Caco-2 (cell line): ENCODE results near the gene SLC2A9. TPM values are rescaled to one million over a fixed set of nuclear protein-coding genes. Genes with fewer than 3 reads are reported as not detected.

Experiments used
- BruUV-seq: library from RNA; stranded (reverse); fragments of 400-500 nt; replicated peaks from 2 replicates; lab custom pipeline; 2021; lab: Mats Ljungman, UMichigan
- CTCF ChIA-PET: fragments of 300-600 bp; sonication (Branson Sonifier 250); formaldehyde crosslinking; loops from one replicate; lab custom pipeline; 2022; ENCODE audit warnings: antibody characterized with exemption; lab: Charles Lee
- POLR2A ChIA-PET: fragments of 300-600 bp; sonication (Branson Sonifier 250); formaldehyde crosslinking; loops from one replicate; lab custom pipeline; 2022; ENCODE audit warnings: antibody characterized with exemption; lab: Charles Lee
- DNase-seq, 2 experiments: peaks; one replicate each; pipeline versions ENCODE4 v3.0.0 to v3.0.0-alpha.2; 2020 to 2022
- H3K27me3 ChIP-seq: replicated peaks from 2 replicates; pipeline ENCODE4 v1.6.0; 2011; ENCODE audit warnings: low read length; ENCODE audit not compliant: control insufficient read depth, insufficient read depth
- H3K36me3 ChIP-seq: 2 replicates; pipeline ENCODE4 v1.5.1; 2011; ENCODE audit warnings: low read length; ENCODE audit not compliant: control insufficient read depth, insufficient read depth
- H3K4me1 ChIP-seq: fragments of 250-450 bp; sonication (Bioruptor Pico); 2 replicates; pipeline ENCODE4 v1.5.1; 2020; ENCODE audit warnings: mild to moderate bottlenecking
- H3K4me3 ChIP-seq: 2 replicates; pipeline ENCODE4 v1.5.1; 2011; ENCODE audit warnings: low read depth, mild to moderate bottlenecking, control low read depth, low read length
- H3K9me3 ChIP-seq: fragments of 250-450 bp; sonication (Bioruptor Pico); 2 replicates; pipeline ENCODE4 v1.5.1; 2020; ENCODE audit warnings: mild to moderate bottlenecking, moderate library complexity
- H3K27ac Mint-ChIP-seq: one replicate; pipeline ENCODE4 v1.8.0; 2022; ENCODE audit warnings: mixed read lengths; ENCODE audit not compliant: unreplicated experiment
- H3K27me3 Mint-ChIP-seq: one replicate; pipeline ENCODE4 v1.8.0; 2022; ENCODE audit warnings: mixed read lengths; ENCODE audit not compliant: insufficient read depth, unreplicated experiment
- H3K36me3 Mint-ChIP-seq: one replicate; pipeline ENCODE4 v1.8.0; 2022; ENCODE audit warnings: mild to moderate bottlenecking, mixed read lengths; ENCODE audit not compliant: insufficient read depth, unreplicated experiment
- H3K4me1 Mint-ChIP-seq: one replicate; pipeline ENCODE4 v1.8.0; 2022; ENCODE audit warnings: low read depth, mixed read lengths; ENCODE audit not compliant: unreplicated experiment
- H3K4me3 Mint-ChIP-seq: one replicate; pipeline ENCODE4 v1.8.0; 2022; ENCODE audit warnings: mild to moderate bottlenecking, moderate library complexity, mixed read lengths; ENCODE audit not compliant: unreplicated experiment
- H3K9me3 Mint-ChIP-seq: one replicate; pipeline ENCODE4 v1.8.0; 2022; ENCODE audit warnings: mixed read lengths; ENCODE audit not compliant: unreplicated experiment
- intact Hi-C: fragments of 100-400 bp; cut with micrococcal nuclease; formaldehyde crosslinking; loops from one replicate; pipeline ENCODE4 v1.10.0; 2022; ENCODE audit not compliant: unreplicated experiment
- total RNA-seq: library from RNA; stranded (reverse); gene quantifications from 2 replicates; pipeline ENCODE4 v1.2.3, GENCODE V29; 2022
- TF ChIP-seq, protein P1 (sequence below), 2 experiments: fragments of 200-600 bp in 1 of 2; IDR thresholded peaks; 1 replicate in 1 of 2; 2 replicates in 1 of 2; pipeline versions ENCODE4 v1.5.1 to v1.8.0; 2011 to 2022; ENCODE audit warnings: antibody characterized with exemption in 1 of 2, control low read depth in 1 of 2, inconsistent platforms in 1 of 2, low read depth in 1 of 2, low read length in 1 of 2, mild to moderate bottlenecking in 1 of 2, moderate library complexity in 1 of 2; ENCODE audit not compliant: insufficient read depth in 1 of 2, severe bottlenecking in 1 of 2, unreplicated experiment in 1 of 2

SLC2A9 gene
- total RNA-seq, 1 experiment from 2014 or later = 21.0 TPM

DNA sequence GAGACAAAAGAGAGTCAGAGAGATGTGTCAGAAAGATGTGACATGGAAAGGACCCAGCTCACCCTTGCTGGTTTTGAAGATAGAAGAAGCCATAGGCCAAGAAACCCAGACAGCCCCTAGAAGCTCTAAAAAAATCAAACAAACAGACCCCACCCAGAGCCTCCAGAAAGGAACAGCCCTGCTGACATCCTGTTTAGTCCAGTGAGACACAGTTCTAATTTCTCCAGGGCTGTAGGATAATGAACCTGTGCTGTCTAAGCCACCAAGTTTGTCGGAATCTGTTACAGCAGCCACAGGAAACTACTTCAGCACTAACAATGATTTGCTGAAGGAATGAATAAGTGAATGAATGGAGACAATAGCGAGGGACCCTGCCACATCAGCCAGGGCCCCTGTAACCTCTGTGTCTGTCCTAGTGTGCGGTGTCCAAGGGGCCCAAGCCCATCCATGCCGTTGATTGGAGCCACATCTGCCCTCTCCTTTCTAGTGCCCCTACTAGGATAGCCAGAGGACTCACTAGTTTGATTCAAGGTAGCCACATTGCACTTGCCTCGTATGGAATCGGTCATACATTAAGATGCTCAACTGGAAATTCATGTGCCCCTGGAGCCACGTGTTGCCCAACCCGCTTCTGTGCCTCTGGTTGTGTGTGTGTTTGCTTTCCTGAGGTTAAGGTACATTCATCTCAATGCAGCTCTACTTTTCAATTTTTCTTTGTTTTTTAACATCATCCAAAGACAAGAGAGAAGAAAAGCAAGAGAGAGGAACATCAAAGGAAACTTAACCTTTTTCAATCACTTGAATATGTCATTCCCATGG lies 32.5 kb upstream of the SLC2A9 start:
- no peak for DNase-seq
- TF ChIP-seq, protein P1, sequence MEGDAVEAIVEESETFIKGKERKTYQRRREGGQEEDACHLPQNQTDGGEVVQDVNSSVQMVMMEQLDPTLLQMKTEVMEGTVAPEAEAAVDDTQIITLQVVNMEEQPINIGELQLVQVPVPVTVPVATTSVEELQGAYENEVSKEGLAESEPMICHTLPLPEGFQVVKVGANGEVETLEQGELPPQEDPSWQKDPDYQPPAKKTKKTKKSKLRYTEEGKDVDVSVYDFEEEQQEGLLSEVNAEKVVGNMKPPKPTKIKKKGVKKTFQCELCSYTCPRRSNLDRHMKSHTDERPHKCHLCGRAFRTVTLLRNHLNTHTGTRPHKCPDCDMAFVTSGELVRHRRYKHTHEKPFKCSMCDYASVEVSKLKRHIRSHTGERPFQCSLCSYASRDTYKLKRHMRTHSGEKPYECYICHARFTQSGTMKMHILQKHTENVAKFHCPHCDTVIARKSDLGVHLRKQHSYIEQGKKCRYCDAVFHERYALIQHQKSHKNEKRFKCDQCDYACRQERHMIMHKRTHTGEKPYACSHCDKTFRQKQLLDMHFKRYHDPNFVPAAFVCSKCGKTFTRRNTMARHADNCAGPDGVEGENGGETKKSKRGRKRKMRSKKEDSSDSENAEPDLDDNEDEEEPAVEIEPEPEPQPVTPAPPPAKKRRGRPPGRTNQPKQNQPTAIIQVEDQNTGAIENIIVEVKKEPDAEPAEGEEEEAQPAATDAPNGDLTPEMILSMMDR (IDR thresholded peaks at IDR 0.05; ENCODE audit: insufficient read depth in 1 of 2, low read depth in 1 of 2, low read length in 1 of 2, severe bottlenecking in 1 of 2, unreplicated experiment in 1 of 2) = no peak
- H3K4me3 ChIP-seq = no peak overlapping the region
- intact Hi-C loops = no loop called here
- peaks cover 5% of the 10 kb centered on the region for H3K36me3 Mint-ChIP-seq
- ChIA-PET CTCF (no interaction called here), POLR2A (no interaction called here)
- H3K4me1 ChIP-seq = peaks cover 74% of the 10 kb centered on the region
- no peaks in the 10 kb centered on the region for H3K9me3 ChIP-seq
- no peak overlapping the region for H3K27ac Mint-ChIP-seq
- H3K4me1 Mint-ChIP-seq = peaks cover 53% of the 10 kb centered on the region
- no peaks in the 10 kb centered on the region for H3K9me3 Mint-ChIP-seq
- BruUV-seq = no TSS peak
- no peaks in the 10 kb centered on the region for H3K27me3 ChIP-seq
- no peaks in the 10 kb centered on the region for H3K27me3 Mint-ChIP-seq
- no peak overlapping the region for H3K4me3 Mint-ChIP-seq
- no peaks in the 10 kb centered on the region for H3K36me3 ChIP-seq

DNA sequence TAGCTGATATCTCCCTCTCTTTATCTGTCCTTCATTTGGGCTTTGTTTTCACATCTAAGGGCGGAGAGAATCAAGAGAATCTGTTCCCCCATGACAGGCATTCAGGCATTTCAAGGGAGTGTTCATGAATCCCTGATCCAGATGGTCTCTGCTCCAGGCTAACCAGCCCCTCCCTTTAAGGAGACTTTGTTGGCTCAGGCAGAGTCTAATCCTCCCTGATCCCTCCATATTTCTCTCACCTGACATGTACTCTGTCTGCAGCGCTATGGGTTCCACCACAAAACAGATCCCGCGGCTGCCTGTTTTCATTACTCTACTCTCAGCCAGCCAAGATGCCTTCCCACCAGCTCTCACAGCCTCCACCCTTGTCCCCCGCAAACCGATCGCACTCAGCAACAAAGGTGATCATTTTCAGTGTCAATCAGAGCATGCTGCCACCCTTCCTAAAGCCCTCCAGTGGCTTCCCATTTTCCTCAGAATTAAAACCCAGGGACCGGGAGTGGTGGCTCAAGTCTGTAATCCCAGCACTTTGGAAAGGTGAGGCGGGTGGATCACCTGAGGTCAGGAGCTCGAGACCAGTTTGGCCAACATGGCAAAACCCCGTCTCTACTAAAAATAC lies 30.3 kb upstream of the SLC2A9 start:
- Histone ChIP-seq H3K4me3 (no peak overlapping the region), H3K9me3 (no peaks in the 10 kb centered on the region), H3K4me1 (peaks cover 88% of the 10 kb centered on the region), H3K27me3 (no peaks in the 10 kb centered on the region), H3K36me3 (no peaks in the 10 kb centered on the region)
- intact Hi-C loops = no loop called here
- Mint-ChIP-seq H3K9me3 (peaks cover 11% of the 10 kb centered on the region), H3K27ac (peak overlapping the region; percentile 67), H3K36me3 (peaks cover 5% of the 10 kb centered on the region), H3K4me1 (peaks cover 64% of the 10 kb centered on the region), H3K27me3 (no peaks in the 10 kb centered on the region), H3K4me3 (no peak overlapping the region)
- POLR2A ChIA-PET = no interaction called here
- CTCF ChIA-PET = no interaction called here
- TF ChIP-seq, protein P1 (IDR thresholded peaks at IDR 0.05; ENCODE audit: insufficient read depth in 1 of 2, low read depth in 1 of 2, low read length in 1 of 2, severe bottlenecking in 1 of 2, unreplicated experiment in 1 of 2) = no peak
- no peak for DNase-seq
- no TSS peak for BruUV-seq

DNA sequence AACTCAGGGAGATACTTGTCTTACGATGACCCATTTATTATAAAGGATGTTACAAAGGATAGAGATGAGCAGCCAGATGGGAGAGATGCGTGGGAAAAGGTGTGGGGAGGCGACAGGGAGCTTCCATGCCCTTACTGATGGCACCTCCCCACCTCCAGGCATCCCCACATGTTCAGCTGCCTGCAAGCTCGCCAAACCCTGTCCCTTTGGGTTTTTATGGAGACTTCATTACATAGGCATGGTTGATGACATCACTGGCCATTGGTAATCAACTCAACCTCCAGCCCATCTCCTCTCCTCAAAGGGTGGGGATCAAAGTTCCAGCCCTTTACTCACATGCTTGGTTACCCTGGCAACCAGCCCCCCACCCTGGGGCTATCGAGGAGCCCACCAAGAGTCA lies 29.4 kb upstream of the SLC2A9 start:
- Mint-ChIP-seq H3K9me3 (peaks cover 11% of the 10 kb centered on the region), H3K4me1 (peaks cover 55% of the 10 kb centered on the region), H3K4me3 (no peak overlapping the region), H3K27me3 (no peaks in the 10 kb centered on the region), H3K27ac (peak overlapping the region; percentile 3), H3K36me3 (peaks cover 7% of the 10 kb centered on the region)
- no peaks in the 10 kb centered on the region for H3K36me3 ChIP-seq
- H3K4me3 ChIP-seq = no peak overlapping the region
- POLR2A ChIA-PET = no interaction called here
- BruUV-seq = no TSS peak
- TF ChIP-seq, protein P1 (IDR thresholded peaks at IDR 0.05; ENCODE audit: insufficient read depth in 1 of 2, low read depth in 1 of 2, low read length in 1 of 2, severe bottlenecking in 1 of 2, unreplicated experiment in 1 of 2) = no peak
- DNase-seq = no peak
- no peaks in the 10 kb centered on the region for H3K9me3 ChIP-seq
- CTCF ChIA-PET = no interaction called here
- peaks cover 86% of the 10 kb centered on the region for H3K4me1 ChIP-seq
- H3K27me3 ChIP-seq = no peaks in the 10 kb centered on the region
- intact Hi-C loops = no loop called here
